SK-N-SH treated with all-trans-retinoic acid at 6 μM for 48 hours (cell line): Measurements from ENCODE around the gene ECE1.

Experiments used
- ARNTL ChIP-seq: fragments of 450-650 bp; formaldehyde crosslinking; IDR thresholded peaks from 2 replicates; pipeline ENCODE4 v1.5.0; 2020; ENCODE audit warnings: low read depth, mild to moderate bottlenecking, moderate library complexity, borderline replicate concordance
- GLIS3 ChIP-seq: fragments of 250-450 bp; sonication (Bioruptor Pico); IDR thresholded peaks from 2 replicates; pipeline ENCODE4 v1.5.0; 2020; ENCODE audit warnings: mild to moderate bottlenecking, moderate library complexity
- TCF4 ChIP-seq: fragments of 250-450 bp; sonication (Bioruptor Pico); IDR thresholded peaks from 2 replicates; pipeline ENCODE4 v1.8.0; 2021; ENCODE audit warnings: mild to moderate bottlenecking, moderate library complexity, borderline replicate concordance
- ZFP30 ChIP-seq: fragments of 450-650 bp; formaldehyde crosslinking; IDR thresholded peaks from 2 replicates; pipeline ENCODE4 v1.5.0; 2022; ENCODE audit warnings: mild to moderate bottlenecking, moderate library complexity
- TF ChIP-seq, protein P1 (sequence below): fragments of 250-450 bp; sonication (Bioruptor Pico); IDR thresholded peaks from 2 replicates; pipeline ENCODE4 v1.8.0; 2020; ENCODE audit warnings: mild to moderate bottlenecking, moderate library complexity, borderline replicate concordance
- TF ChIP-seq, protein P2 (sequence below): fragments of 250-450 bp; sonication (Bioruptor Pico); IDR thresholded peaks from 2 replicates; pipeline ENCODE4 v1.5.0; 2020; ENCODE audit warnings: mild to moderate bottlenecking, moderate library complexity
- TF ChIP-seq, protein P3 (sequence below): fragments of 250-450 bp; sonication (Bioruptor Pico); IDR thresholded peaks from 2 replicates; pipeline ENCODE4 v1.5.1; 2020; ENCODE audit warnings: low read depth, mild to moderate bottlenecking, moderate library complexity

DNA sequence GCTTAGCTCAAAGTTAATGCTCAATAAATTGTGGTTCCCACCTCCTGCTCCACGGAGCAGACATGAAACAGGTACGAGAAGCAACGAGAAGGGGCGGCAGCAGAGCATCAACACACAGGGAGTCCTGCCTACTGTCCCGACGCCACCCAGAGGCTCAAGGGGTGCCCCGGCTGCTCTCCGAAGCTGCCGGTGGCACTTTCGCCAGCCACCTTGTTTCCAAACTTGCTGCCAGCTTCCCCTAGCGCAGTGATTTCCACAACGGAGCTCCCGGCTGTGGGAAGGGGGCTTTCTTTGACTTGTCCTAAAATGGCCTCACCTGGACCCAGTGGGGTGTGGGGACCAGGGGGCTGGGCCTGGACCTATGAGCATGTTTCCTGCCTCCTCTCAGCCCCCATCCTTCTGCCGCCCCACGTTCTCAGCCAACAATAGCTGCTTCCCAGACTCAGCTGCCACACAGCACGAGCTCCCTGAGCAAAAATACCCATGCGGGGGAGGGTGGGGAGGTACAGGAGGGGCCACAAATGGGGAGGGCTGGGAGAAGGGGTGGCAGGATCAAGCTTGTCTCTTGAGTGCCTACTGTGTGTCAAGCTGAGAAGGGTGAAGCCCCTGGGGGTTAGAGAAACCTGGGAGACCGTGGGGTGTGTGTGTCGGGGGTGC, 35.6 kb upstream of the ECE1 start:
- TF ChIP-seq ARNTL (CRISPR knock-in tag): no peak
- TF ChIP-seq TCF4 (CRISPR knock-in tag): no peak
- TF ChIP-seq, protein P1, sequence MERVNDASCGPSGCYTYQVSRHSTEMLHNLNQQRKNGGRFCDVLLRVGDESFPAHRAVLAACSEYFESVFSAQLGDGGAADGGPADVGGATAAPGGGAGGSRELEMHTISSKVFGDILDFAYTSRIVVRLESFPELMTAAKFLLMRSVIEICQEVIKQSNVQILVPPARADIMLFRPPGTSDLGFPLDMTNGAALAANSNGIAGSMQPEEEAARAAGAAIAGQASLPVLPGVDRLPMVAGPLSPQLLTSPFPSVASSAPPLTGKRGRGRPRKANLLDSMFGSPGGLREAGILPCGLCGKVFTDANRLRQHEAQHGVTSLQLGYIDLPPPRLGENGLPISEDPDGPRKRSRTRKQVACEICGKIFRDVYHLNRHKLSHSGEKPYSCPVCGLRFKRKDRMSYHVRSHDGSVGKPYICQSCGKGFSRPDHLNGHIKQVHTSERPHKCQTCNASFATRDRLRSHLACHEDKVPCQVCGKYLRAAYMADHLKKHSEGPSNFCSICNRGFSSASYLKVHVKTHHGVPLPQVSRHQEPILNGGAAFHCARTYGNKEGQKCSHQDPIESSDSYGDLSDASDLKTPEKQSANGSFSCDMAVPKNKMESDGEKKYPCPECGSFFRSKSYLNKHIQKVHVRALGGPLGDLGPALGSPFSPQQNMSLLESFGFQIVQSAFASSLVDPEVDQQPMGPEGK (CRISPR knock-in tag): no peak
- no peak for TF ChIP-seq ZFP30 (CRISPR knock-in tag)
- TF ChIP-seq, protein P2, sequence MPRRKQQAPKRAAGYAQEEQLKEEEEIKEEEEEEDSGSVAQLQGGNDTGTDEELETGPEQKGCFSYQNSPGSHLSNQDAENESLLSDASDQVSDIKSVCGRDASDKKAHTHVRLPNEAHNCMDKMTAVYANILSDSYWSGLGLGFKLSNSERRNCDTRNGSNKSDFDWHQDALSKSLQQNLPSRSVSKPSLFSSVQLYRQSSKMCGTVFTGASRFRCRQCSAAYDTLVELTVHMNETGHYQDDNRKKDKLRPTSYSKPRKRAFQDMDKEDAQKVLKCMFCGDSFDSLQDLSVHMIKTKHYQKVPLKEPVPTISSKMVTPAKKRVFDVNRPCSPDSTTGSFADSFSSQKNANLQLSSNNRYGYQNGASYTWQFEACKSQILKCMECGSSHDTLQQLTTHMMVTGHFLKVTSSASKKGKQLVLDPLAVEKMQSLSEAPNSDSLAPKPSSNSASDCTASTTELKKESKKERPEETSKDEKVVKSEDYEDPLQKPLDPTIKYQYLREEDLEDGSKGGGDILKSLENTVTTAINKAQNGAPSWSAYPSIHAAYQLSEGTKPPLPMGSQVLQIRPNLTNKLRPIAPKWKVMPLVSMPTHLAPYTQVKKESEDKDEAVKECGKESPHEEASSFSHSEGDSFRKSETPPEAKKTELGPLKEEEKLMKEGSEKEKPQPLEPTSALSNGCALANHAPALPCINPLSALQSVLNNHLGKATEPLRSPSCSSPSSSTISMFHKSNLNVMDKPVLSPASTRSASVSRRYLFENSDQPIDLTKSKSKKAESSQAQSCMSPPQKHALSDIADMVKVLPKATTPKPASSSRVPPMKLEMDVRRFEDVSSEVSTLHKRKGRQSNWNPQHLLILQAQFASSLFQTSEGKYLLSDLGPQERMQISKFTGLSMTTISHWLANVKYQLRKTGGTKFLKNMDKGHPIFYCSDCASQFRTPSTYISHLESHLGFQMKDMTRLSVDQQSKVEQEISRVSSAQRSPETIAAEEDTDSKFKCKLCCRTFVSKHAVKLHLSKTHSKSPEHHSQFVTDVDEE (CRISPR knock-in tag): no peak
- no peak for TF ChIP-seq GLIS3
- TF ChIP-seq, protein P3, sequence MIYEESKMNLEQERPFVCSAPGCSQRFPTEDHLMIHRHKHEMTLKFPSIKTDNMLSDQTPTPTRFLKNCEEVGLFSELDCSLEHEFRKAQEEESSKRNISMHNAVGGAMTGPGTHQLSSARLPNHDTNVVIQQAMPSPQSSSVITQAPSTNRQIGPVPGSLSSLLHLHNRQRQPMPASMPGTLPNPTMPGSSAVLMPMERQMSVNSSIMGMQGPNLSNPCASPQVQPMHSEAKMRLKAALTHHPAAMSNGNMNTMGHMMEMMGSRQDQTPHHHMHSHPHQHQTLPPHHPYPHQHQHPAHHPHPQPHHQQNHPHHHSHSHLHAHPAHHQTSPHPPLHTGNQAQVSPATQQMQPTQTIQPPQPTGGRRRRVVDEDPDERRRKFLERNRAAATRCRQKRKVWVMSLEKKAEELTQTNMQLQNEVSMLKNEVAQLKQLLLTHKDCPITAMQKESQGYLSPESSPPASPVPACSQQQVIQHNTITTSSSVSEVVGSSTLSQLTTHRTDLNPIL (CRISPR knock-in tag): no peak
